ENCODE results near the gene TSSK6.

TSSK6 gene

GRCh38 chr19:19502281-19502680 lies 13.1 kb downstream of the TSSK6 start:
- no peak for DNase-seq (ENCODE audit: low read depth)
- in situ Hi-C loops (cut with HindIII; ENCODE audit: low sequenced_read_pairs) = no loop called here
- H3K4me3 ChIP-seq (ENCODE audit: low read depth, low read length) = no peak overlapping the region
- TF ChIP-seq, protein P1, sequence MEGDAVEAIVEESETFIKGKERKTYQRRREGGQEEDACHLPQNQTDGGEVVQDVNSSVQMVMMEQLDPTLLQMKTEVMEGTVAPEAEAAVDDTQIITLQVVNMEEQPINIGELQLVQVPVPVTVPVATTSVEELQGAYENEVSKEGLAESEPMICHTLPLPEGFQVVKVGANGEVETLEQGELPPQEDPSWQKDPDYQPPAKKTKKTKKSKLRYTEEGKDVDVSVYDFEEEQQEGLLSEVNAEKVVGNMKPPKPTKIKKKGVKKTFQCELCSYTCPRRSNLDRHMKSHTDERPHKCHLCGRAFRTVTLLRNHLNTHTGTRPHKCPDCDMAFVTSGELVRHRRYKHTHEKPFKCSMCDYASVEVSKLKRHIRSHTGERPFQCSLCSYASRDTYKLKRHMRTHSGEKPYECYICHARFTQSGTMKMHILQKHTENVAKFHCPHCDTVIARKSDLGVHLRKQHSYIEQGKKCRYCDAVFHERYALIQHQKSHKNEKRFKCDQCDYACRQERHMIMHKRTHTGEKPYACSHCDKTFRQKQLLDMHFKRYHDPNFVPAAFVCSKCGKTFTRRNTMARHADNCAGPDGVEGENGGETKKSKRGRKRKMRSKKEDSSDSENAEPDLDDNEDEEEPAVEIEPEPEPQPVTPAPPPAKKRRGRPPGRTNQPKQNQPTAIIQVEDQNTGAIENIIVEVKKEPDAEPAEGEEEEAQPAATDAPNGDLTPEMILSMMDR (IDR thresholded peaks at IDR 0.05; ENCODE audit: low read depth, low read length, missing control alignments) = no peak

DNA sequence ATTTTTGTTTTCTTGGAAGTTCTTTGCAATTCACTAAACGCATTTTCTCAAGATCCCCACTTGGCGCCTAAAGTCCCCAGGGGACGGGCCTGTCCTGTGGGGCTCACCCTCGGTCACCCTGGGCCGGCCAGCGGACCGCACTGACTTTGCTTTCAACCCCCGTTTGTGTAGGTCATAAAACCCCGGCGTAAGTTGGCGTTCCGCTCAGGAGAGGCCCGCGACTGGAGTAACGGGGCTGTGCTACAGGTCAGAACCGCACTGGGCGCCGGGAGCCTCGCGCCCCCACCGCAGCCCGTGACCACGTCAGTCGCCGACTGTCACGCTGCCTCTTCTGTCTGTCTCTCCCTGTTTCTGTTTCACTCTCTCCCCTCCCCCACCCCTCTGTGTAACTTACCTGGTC lies 13.6 kb downstream of the TSSK6 start:
- no peak for DNase-seq (ENCODE audit: low read depth)
- in situ Hi-C loops (cut with HindIII; ENCODE audit: low sequenced_read_pairs) = no loop called here
- TF ChIP-seq, protein P1 (IDR thresholded peaks at IDR 0.05; ENCODE audit: low read depth, low read length, missing control alignments) = no peak
- H3K4me3 ChIP-seq (ENCODE audit: low read depth, low read length) = no peak overlapping the region

DNA sequence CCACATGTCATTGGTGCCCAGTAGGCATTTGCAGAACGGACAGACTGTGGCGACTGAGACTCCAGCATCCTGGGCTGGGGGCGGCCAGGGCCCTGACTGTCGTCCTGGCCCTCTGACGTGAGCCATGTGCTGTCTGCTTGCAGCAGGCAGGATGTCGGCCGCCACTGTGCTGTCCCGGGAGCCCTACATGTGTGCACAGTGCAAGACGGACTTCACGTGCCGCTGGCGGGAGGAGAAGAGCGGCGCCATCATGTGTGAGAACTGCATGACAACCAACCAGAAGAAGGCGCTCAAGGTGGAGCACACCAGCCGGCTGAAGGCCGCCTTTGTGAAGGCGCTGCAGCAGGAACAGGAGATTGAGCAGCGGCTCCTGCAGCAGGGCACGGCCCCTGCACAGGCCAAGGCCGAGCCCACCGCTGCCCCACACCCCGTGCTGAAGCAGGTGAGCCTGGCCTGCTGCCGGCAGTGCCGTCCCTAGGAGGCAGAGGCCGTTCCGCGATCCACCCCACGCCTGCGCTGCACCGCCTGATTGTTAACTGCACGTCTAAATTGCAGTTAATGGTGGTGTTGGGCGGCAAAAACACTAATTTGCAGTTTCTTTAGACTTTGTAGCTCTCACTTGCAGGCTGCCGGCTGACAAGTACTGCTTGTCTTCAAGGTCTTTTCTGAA lies 14.2 kb downstream of the TSSK6 start:
- no peak for DNase-seq (ENCODE audit: low read depth)
- no peak overlapping the region for H3K4me3 ChIP-seq (ENCODE audit: low read depth, low read length)
- TF ChIP-seq, protein P1 (IDR thresholded peaks at IDR 0.05; ENCODE audit: low read depth, low read length, missing control alignments) = no peak
- in situ Hi-C loops (cut with HindIII; ENCODE audit: low sequenced_read_pairs) = no loop called here

DNA sequence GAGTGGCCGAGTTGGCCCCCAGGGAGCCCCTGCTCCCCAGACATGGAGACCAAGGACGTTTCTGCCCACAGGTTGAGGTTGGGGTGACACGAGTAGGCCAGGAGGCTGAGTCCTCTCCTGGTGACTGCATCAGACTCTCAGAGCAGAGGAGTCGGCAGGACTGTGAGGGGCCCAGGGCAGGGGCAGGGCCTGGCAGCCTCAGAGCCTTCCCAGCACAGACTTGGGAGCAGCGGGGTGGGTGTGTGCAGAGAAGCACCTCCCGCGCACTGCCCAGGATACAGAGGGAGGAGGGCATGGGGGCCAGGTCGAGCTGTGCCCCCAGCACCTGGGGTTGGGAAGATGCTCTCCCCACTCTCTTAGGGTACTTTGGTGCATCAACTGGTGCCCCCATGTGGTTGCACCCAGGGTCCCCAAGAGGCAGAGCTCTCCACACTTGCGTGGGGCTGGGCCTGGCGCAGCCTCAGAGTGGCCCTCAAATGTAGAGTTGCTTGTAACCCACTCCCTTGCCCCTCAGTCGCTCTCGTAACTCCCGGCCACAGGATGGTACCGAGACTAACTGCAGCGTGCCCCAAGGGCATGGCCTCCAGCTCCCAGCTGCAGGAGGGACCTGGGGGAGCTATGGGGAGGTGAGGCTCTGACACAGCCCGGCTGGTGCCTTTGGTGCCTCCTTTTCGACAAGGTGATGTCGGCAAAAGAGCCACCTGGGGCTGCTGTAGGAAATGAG lies 15.9 kb downstream of the TSSK6 start:
- TF ChIP-seq, protein P1 (IDR thresholded peaks at IDR 0.05; ENCODE audit: low read depth, low read length, missing control alignments) = no peak

GRCh38 chr19:19498255-19498991 lies 16.9 kb downstream of the TSSK6 start:
- no peak for DNase-seq (ENCODE audit: low read depth)
- TF ChIP-seq, protein P1 (IDR thresholded peaks at IDR 0.05; ENCODE audit: low read depth, low read length, missing control alignments) = no peak
- no peak overlapping the region for H3K4me3 ChIP-seq (ENCODE audit: low read depth, low read length)
- in situ Hi-C loops (cut with HindIII; ENCODE audit: low sequenced_read_pairs) = no loop called here

More for the DNA sequence above, 15.9 kb downstream of the TSSK6 start:
- in situ Hi-C loops (cut with HindIII; ENCODE audit: low sequenced_read_pairs) = no loop called here
- H3K4me3 ChIP-seq (ENCODE audit: low read depth, low read length) = no peak overlapping the region
- no peak for DNase-seq (ENCODE audit: low read depth)

Measured in astrocyte of the cerebellum (primary cell).